Loucy (cell line): Measurements from ENCODE around the gene APBB2.

ENCODE experiments used
- CTCF ChIP-seq: fragments of 200-600 bp; sonication (generic); conservative IDR thresholded peaks from 2 replicates; pipeline ENCODE4 v1.5.1; 2014; ENCODE audit warnings: mild to moderate bottlenecking, antibody characterized with exemption, low read length
- EZH2phosphoT487 ChIP-seq: fragments of 200-600 bp; IDR thresholded peaks from 2 replicates; pipeline ENCODE4 v1.6.1; 2018; ENCODE audit warnings: antibody characterized with exemption, mild to moderate bottlenecking, moderate library complexity, borderline replicate concordance

DNA sequence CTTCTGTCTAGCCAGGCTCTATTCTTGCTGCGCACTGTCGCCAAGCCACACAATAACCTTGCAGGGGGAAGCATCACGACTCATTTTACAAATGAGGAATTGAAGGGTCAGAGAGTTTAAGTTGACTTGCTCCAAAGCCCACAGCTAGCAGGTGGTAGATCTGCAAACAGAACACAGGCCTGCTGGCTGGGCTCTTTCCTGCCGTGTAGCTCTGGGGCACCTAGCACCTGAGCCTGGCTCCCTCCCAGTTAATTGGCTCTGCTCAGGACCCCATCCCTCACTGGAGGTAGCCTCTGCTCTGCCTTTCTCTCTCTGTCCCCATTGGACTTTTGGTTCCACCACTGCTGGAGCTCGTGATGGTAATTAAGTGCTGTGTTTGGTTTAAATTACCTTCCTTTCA lies 366.1 kb downstream of the APBB2 start:
- TF ChIP-seq CTCF (no peak), EZH2phosphoT487 (no peak)
